ENCODE measurements around the gene NFX1. TPM values are rescaled to one million over a fixed set of nuclear protein-coding genes. Genes with fewer than 3 reads are reported as not detected.
A peak's percentile ranks its signal among the peaks of the same experiment; 100 is the strongest.

NFX1 gene
- total RNA-seq, 1 experiment from 2014 or later: 14.0 TPM

DNA sequence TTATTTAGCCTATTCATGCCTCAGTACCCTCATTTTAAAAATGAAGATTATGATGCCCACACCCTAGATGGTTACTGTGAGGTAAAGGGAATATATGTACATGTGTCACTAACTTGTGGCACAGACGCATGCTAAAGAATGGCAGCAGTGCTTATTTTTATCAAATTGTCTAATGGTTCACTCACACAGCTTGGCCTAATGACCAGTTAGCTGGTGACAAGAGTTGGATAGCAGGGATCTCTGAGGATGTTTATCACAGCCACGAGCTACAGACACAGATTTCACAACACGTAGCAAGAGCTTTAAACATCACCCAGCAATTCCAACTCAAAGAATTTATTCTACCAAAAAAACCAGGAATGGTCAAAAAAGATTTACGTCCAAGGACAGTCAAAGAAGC lies 33.0 kb upstream of the NFX1 start:
- no peaks in the 10 kb centered on the region for H3K27me3 ChIP-seq (ENCODE audit: control insufficient read depth, insufficient read depth, low read length)
- H3K36me3 ChIP-seq (replicated peaks; ENCODE audit: control insufficient read depth, insufficient read depth, low read length): peaks cover 53% of the 10 kb centered on the region
- H3K4me3 ChIP-seq (ENCODE audit: insufficient read depth, low read depth, low read length): no peak overlapping the region
- no peak for DNase-seq

DNA sequence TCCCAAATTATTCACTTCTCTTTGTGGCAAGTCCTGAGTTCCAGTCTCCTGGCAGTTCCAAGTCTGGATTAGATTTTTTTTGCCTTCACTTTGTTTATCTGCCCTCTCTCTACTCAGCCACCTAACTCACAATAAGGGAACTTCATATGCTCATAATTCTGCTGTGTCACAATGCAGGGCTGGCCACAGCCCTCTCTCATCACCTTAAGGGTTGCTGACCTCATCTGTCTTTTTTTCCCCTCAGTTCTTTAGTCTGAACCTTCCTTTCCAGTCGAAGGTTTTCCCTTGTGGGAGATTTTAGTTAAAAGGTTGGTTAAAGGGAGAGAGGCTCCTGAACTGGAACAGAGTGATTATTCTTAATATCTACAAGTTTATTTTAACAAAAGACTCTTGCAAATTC lies 29.9 kb upstream of the NFX1 start:
- no peak for DNase-seq
- Histone ChIP-seq H3K4me3 (ENCODE audit: insufficient read depth, low read depth, low read length) (no peak overlapping the region), H3K27me3 (ENCODE audit: control insufficient read depth, insufficient read depth, low read length) (no peaks in the 10 kb centered on the region), H3K36me3 (replicated peaks; ENCODE audit: control insufficient read depth, insufficient read depth, low read length) (peaks cover 38% of the 10 kb centered on the region)

DNA sequence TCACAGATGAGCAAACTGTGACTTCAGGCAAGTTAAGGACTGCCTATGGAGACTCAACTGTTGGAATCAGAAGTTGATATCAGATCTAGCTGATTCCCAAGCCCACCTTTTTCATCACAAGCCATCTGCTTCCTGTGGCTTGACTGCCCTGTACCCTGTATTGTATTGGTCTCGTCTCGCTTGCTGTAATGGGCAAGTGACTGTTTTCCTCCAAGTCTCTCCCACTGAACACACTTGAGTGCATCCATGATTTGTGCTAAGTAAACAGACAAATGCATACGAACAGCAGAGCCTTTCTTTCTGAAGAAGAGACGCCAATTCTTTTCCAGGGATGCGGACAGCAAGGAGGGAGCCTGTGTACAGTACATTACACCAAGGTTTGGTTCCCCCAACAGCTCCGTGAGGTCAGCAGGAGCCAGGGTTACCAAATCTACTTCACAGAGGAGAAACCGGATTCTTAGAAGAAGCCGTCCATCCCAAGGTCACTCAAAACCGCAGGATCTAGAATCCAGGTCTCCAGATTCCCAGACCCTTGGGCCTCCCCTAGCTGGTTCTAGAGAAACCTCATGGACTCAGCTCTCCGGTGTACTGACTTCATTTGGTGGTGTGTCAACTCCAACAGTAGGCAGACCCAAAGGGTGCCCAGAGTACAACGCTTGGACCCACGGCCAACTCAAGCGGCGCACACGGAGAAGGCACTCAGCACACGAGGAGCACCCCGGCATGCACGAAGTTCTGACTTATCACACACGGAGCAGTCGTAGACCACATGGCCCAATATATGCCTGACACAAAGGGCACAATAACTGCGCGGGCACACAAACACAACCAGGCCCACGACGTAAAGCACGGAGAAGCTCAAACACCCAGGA lies 26.9 kb upstream of the NFX1 start:
- H3K4me3 ChIP-seq (ENCODE audit: insufficient read depth, low read depth, low read length): peak overlapping the region; percentile 98
- DNase-seq: peak; percentile 31
- H3K27me3 ChIP-seq (ENCODE audit: control insufficient read depth, insufficient read depth, low read length): no peaks in the 10 kb centered on the region
- H3K36me3 ChIP-seq (replicated peaks; ENCODE audit: control insufficient read depth, insufficient read depth, low read length): peaks cover 28% of the 10 kb centered on the region

DNA sequence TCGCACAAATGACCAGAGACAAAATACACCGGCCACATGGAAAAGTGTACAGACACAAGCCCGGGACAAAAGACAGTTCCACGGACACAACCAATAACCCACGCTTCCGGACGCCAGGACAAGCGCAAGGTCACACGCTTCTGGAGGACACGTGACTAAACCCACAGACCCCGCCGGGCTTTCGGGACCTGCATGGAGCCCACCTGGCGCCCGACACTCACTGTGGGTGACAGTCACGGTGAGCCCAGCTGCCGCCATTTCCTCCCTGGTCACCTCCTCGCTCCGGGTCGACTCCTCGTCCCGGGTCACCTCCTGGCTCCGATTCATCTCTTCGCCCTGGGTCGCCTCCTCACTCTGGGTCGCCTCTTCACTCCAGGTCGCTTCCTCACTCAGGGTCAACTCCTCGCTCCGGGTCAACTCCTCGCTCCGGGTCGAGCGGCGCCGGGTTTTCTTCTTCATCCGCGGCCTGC lies 26.3 kb upstream of the NFX1 start:
- Histone ChIP-seq H3K4me3 (ENCODE audit: insufficient read depth, low read depth, low read length) (peak overlapping the region; percentile 98), H3K36me3 (replicated peaks; ENCODE audit: control insufficient read depth, insufficient read depth, low read length) (peaks cover 24% of the 10 kb centered on the region), H3K27me3 (ENCODE audit: control insufficient read depth, insufficient read depth, low read length) (no peaks in the 10 kb centered on the region)
- no peak for DNase-seq

DNA sequence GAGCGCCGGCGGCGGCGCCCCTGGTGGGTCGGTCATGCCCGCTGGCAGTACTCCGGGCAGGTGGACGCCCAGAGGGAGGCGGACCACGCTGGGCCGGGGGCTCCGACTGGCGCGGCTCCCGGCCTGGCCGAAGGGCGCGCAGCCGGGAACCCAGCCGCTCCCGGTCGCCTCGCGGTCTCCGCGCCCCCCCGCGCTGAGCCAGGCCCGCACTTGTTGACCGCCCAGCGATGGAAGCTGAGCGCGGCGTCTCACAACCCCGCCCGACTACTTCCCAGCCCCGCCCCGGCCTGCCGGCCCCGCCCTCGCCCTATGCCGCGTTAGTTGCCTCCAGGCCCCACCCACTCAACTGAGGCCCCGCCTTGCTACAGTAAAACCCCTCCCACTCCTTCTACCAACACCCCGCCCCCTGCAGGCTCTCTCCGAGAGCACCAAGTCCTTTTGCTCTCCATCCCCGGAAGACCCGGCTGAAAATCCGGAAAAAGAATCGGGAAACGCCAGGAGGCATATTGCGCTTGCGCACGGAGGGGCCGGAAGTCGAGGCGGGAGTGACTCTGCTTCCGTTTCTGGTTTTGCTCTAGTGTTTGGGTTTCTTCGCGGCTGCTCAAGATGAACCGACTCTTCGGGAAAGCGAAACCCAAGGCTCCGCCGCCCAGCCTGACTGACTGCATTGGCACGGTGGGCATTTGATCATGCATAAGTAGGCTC lies 25.7 kb upstream of the NFX1 start, which contains the start of the genes BAG1 and CHMP5:
Gene BAG1, minus strand, starts transcription at position 236 of the 705 bp plus-strand sequence.
Gene CHMP5, plus strand, starts transcription at position 577 of the 705 bp plus-strand sequence. Its CDS starts 30 bp downstream, at position 607.
- peak; percentile 97 for DNase-seq
- H3K27me3 ChIP-seq (ENCODE audit: control insufficient read depth, insufficient read depth, low read length): no peaks in the 10 kb centered on the region
- peaks cover 19% of the 10 kb centered on the region for H3K36me3 ChIP-seq (replicated peaks; ENCODE audit: control insufficient read depth, insufficient read depth, low read length)
- peak within 1 kb of the TSS; percentile 98 for H3K4me3 ChIP-seq (ENCODE audit: insufficient read depth, low read depth, low read length)

DNA sequence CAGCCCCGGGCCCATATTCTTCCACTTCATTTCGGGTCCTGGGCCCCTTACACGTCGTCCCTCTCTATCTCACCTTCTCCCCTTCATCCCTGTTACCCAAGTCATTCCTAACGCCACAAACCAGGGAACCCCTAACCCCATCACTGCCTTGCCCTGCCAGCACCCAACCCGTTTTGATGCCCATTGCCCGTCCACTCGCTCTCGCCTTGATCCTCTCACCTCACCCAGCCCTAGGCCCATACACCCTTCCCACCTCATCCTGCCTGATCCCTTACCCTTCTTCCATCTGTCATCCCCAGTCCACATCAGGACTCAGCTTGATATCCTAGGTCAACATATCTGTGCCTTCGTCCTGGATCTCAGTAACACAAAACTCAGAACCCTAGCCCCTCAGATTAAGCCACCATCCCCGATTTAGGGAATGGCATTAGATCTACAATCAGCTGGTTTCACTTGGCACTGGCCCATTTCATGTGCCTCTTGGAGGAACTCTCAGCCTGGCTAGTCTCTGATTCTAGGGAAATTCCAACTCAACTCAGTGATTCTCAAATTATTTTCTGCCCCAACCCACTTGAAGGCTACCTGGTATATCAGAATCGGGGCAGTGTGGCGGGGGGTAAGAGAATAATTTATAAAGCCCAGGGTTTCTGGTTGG lies 25.0 kb upstream of the NFX1 start:
- Histone ChIP-seq H3K27me3 (ENCODE audit: control insufficient read depth, insufficient read depth, low read length) (no peaks in the 10 kb centered on the region), H3K36me3 (replicated peaks; ENCODE audit: control insufficient read depth, insufficient read depth, low read length) (peaks cover 15% of the 10 kb centered on the region), H3K4me3 (ENCODE audit: insufficient read depth, low read depth, low read length) (peak overlapping the region; percentile 70)
- peak; percentile 28 for DNase-seq

DNA sequence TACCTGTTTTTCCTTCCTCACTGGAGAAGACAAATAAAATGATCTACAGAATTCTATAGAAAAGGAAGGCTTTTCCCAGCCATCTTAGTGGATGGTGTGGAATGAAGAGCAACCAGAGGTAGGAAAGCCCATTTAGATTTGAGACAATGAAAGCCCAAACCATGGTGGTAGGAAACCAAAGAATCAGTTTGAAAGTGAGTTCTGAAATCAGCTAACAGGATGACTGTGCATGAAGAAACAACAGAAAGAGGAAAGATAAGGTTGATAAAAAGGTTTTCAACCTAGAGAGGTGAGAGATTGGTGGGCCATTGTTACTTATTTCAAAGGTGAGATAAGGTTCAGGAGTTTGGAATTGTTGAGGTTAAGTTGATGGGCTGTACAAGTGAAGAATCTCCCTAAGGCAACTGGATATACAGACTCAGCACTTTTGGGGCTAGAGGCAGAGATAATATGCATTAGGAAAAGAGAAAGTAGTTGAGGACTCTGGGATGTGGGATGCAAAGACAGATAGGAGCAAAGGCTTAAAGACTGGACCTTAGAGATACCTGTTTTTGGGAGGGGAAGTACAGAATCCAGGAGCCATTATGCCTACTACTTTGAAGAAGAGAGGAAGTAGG lies 23.1 kb upstream of the NFX1 start:
- Histone ChIP-seq H3K27me3 (ENCODE audit: control insufficient read depth, insufficient read depth, low read length) (no peaks in the 10 kb centered on the region), H3K4me3 (ENCODE audit: insufficient read depth, low read depth, low read length) (no peak overlapping the region), H3K36me3 (replicated peaks; ENCODE audit: control insufficient read depth, insufficient read depth, low read length) (peaks cover 15% of the 10 kb centered on the region)
- DNase-seq: no peak

DNA sequence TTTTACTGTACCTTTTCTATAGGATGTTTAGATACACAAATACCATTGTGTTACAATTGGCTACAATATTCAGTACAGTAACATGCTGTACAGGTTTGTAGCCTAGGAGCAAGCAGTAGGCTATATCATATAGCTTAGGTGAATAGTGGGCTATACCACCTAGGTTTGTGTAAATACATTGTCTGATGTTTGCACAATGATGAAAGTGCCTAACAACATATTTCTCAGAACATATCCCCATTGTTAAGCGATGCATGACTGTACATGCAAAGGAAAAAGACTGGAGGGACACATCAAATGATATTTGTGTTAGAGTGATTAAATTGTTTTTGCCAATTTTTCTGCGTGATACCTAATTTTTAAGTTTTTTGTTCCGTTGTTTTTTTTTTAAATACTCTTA lies 20.2 kb upstream of the NFX1 start:
- Histone ChIP-seq H3K27me3 (ENCODE audit: control insufficient read depth, insufficient read depth, low read length) (no peaks in the 10 kb centered on the region), H3K4me3 (ENCODE audit: insufficient read depth, low read depth, low read length) (no peak overlapping the region), H3K36me3 (replicated peaks; ENCODE audit: control insufficient read depth, insufficient read depth, low read length) (peaks cover 19% of the 10 kb centered on the region)
- DNase-seq: no peak

DNA sequence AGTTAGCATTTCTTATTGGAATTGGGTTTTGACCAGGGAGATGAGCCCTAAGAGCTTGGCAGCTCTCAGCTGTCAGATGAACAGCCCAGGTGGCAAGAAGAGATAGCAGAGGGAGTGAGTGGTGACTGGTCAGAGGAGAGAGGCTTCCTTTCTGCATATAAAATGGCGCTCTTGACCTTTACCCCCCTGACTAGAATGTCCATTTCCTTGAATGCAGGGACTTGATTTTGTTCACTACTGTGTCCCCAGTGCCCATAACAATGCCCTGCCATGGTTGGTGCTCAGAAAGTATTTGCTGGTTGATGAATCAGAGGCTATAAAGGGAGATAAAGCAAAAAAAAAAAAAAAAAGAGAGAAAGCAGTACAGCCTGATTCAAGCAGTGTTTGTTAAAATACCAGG lies 18.3 kb upstream of the NFX1 start:
- H3K4me3 ChIP-seq (ENCODE audit: insufficient read depth, low read depth, low read length): no peak overlapping the region
- peaks cover 17% of the 10 kb centered on the region for H3K36me3 ChIP-seq (replicated peaks; ENCODE audit: control insufficient read depth, insufficient read depth, low read length)
- no peaks in the 10 kb centered on the region for H3K27me3 ChIP-seq (ENCODE audit: control insufficient read depth, insufficient read depth, low read length)
- DNase-seq: no peak

DNA sequence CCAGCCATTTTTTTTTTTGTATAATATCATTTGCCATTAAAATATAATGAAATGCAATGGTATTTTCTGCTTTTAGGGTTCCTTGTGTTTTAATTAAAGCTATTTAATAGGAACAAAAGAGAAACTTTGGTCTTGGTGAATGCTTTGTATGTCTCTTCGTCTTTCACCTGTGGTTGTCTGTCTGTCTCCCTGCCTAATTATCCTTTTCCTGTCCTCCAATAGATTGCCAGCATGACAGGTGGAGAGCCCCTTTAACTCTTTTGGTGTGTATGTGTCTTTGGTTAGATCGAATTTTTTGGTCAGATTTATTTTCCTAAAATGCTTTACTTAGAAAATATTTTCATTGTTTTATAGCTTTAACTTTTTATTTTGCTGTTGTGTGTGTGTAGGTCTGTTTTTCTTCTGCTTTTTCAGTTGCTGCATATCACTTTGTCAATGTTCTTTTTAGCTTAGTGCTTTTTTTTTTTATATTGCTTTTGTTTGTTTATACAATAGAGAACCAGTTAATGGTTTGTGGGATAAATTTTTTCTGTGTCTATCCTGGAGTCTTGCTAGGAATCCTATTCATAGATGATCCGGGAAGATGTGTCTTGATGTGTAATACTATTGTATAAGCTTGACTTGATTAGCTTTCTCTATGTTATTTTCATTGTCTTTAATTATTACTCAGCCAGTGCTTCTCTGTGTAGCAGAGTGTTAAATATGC lies 16.9 kb upstream of the NFX1 start:
- Histone ChIP-seq H3K4me3 (ENCODE audit: insufficient read depth, low read depth, low read length) (no peak overlapping the region), H3K36me3 (replicated peaks; ENCODE audit: control insufficient read depth, insufficient read depth, low read length) (peaks cover 19% of the 10 kb centered on the region), H3K27me3 (ENCODE audit: control insufficient read depth, insufficient read depth, low read length) (no peaks in the 10 kb centered on the region)
- DNase-seq: no peak

DNA sequence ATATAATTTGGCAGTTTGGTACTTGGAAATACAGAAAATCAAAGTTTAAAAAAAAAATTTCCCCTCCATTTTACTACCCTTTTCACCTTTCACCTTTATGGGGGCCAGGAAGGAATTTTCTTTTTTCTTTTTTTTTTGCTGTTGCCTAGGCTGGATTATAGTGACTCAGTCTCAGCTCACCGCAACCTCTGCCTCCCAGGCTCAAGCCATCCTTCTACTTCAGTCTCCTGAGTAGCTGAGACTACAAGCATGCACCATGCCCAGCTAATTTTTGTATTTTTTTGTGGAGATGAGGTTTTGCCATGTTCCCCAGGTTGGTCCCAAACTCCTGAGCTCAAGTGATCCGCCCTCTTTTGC lies 16.4 kb upstream of the NFX1 start:
- no peak for DNase-seq
- H3K27me3 ChIP-seq (ENCODE audit: control insufficient read depth, insufficient read depth, low read length): no peaks in the 10 kb centered on the region
- no peak overlapping the region for H3K4me3 ChIP-seq (ENCODE audit: insufficient read depth, low read depth, low read length)
- peaks cover 19% of the 10 kb centered on the region for H3K36me3 ChIP-seq (replicated peaks; ENCODE audit: control insufficient read depth, insufficient read depth, low read length)

DNA sequence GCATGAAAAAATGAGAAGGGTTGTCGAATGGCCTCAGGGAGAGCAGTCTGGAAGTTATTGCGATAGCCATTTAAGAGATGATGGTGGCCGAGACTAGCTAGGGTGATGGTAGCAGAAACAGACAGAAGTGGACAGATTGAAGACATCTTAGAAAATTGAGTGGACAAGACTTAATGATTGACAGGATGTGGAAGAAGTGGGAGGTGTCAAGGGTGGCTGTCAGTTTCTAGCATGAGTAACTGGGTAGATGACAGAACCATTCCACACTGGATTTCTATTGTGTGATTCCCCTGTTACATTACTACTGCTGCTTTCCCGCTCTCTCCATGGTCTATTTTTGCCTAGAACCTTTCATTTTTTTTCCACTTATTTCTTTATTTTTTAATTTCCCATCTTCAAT lies 12.8 kb upstream of the NFX1 start:
- no peaks in the 10 kb centered on the region for H3K27me3 ChIP-seq (ENCODE audit: control insufficient read depth, insufficient read depth, low read length)
- H3K4me3 ChIP-seq (ENCODE audit: insufficient read depth, low read depth, low read length): no peak overlapping the region
- DNase-seq: no peak
- H3K36me3 ChIP-seq (replicated peaks; ENCODE audit: control insufficient read depth, insufficient read depth, low read length): peaks cover 19% of the 10 kb centered on the region

DNA sequence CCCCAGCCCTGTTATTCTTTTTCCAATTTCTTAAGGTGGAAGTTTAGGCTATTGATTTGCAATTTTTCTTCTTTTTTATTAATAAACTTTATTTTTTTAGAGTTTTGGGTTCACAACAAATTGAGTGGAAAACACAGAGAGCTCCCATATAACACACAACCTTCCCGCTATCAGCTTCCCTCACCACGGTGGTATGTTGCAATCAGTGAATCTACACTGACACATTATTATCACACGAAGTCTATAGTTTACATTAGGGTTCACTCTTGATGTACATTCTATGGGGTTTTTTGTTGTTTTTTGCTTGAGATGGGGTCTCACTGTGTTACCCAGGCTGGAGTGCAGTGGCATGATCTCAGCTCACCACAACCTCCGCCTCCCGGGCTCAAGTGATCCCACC lies 4.8 kb upstream of the NFX1 start:
- H3K27me3 ChIP-seq (ENCODE audit: control insufficient read depth, insufficient read depth, low read length): no peaks in the 10 kb centered on the region
- no peak for DNase-seq
- H3K4me3 ChIP-seq (ENCODE audit: insufficient read depth, low read depth, low read length): no peak overlapping the region
- peaks cover 4% of the 10 kb centered on the region for H3K36me3 ChIP-seq (replicated peaks; ENCODE audit: control insufficient read depth, insufficient read depth, low read length)

DNA sequence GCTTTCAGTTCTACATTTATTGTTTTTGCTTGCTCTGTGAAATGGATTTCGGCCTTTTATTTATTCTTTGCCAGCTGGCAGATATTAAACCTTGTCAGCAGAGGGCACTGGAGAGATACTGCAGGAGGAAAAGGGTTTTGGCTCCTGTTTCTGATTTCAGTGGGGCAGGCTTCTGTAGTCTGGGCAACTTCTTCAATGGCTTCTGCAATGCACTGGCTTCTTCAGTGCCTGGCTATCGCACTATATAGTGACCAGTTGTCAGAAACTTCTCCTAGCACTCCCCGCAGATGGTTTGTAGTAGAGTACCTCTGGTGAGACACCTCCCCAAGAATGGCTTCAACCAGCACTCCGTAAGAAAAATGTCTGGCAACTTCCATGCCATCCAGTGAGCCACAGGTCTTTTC lies 3.2 kb upstream of the NFX1 start:
- no peaks in the 10 kb centered on the region for H3K36me3 ChIP-seq (replicated peaks; ENCODE audit: control insufficient read depth, insufficient read depth, low read length)
- DNase-seq: peak; percentile 78
- no peaks in the 10 kb centered on the region for H3K27me3 ChIP-seq (ENCODE audit: control insufficient read depth, insufficient read depth, low read length)
- H3K4me3 ChIP-seq (ENCODE audit: insufficient read depth, low read depth, low read length): no peak overlapping the region

Data from H7 (cell line).